Thyroid gland (tissue), 4 donors: ENCODE data around the gene WDFY4. TPM values are rescaled to one million over a fixed set of nuclear protein-coding genes. Genes with fewer than 3 reads are reported as not detected.

Experiments used
- DNase-seq, 2 donors: peaks; one replicate each; pipeline ENCODE4 v3.0.0-alpha.2; 2019
- H3K27ac ChIP-seq, 3 donors: fragments of 200-600 bp; sonication (generic); 1 replicate in 2 of 3; 2 replicates in 1 of 3; pipeline ENCODE4 v1.5.1; 2016 to 2019; ENCODE audit warnings: mild to moderate bottlenecking in 1 of 3, moderate library complexity in 1 of 3
- H3K27me3 ChIP-seq: fragments of 200-600 bp; sonication (generic); one replicate; pipeline ENCODE4 v1.5.1; 2019
- H3K36me3 ChIP-seq, 2 donors: fragments of 200-600 bp; sonication (generic); one replicate each; pipeline ENCODE4 v1.5.1; 2016 to 2019
- H3K4me1 ChIP-seq, 2 donors: fragments of 200-600 bp; sonication (generic); one replicate each; pipeline ENCODE4 v1.5.1; 2017 to 2019
- H3K4me3 ChIP-seq, 3 donors: fragments of 200-600 bp; sonication (generic); replicated peaks in 1 of 3; 1 replicate in 2 of 3; 2 replicates in 1 of 3; pipeline ENCODE4 v1.5.1; 2016; ENCODE audit warnings: mild to moderate bottlenecking in 1 of 3
- H3K9me3 ChIP-seq: fragments of 200-600 bp; sonication (generic); one replicate; pipeline ENCODE4 v1.5.1; 2017
- CTCF ChIP-seq, 6 experiments: fragments of 200-600 bp in 3 of 6; fragments of 450-650 bp in 3 of 6; sonication (generic) in 3 of 6; IDR thresholded peaks; one replicate each; pipeline ENCODE4 v1.5.1; 2016 to 2019; ENCODE audit warnings: antibody characterized with exemption in 6 of 6, mild to moderate bottlenecking in 2 of 6, inconsistent platforms in 1 of 6, moderate library complexity in 1 of 6
- POLR2A ChIP-seq, 2 donors: fragments of 450-650 bp; IDR thresholded peaks; one replicate each; pipeline ENCODE4 v1.6.1; 2017; ENCODE audit warnings: antibody characterized with exemption in 2 of 2, mild to moderate bottlenecking in 2 of 2, moderate library complexity in 1 of 2
- WGBS, 2 donors: methylation state at CpG; one replicate each; pipeline ENCODE4 v1.1.5; 2017; 5-methylcytosine and 5-hydroxymethylcytosine counted together
- intact Hi-C: fragments of 100-400 bp; cut with DNase I; formaldehyde crosslinking; loops from one replicate; pipeline ENCODE4 v1.15.1; 2023
- total RNA-seq, 4 donors: library from RNA; depleted of rRNA; stranded (reverse); fragments of >200 nt; gene quantifications; one replicate each; pipeline ENCODE4 v1.2.3, GENCODE V29; 2016

WDFY4 gene
- total RNA-seq, 4 donors from 2014 or later, result 1.0 to 3.5 (median 1.2) TPM

- no peaks in the 10 kb centered on the region for H3K4me1 ChIP-seq
- no peaks in the 10 kb centered on the region for H3K9me3 ChIP-seq
- no peak overlapping the region for H3K27ac ChIP-seq
- TF ChIP-seq POLR2A (IDR thresholded peaks at IDR 0.05), result no peak
- TF ChIP-seq CTCF (IDR thresholded peaks at IDR 0.05), result no peak
- no peak for DNase-seq
- H3K4me3 ChIP-seq, result no peak overlapping the region
- intact Hi-C loops, result no loop called here
- H3K27me3 ChIP-seq, result no peaks in the 10 kb centered on the region
- WGBS, 2 donors, result 33 to 48% methylated on average over 11 of the region's 11 CpGs
- H3K36me3 ChIP-seq, result no peaks in the 10 kb centered on the region
Observed at GRCh38 chr10:48890888-48891850, 206.5 kb downstream of the WDFY4 start.

DNA sequence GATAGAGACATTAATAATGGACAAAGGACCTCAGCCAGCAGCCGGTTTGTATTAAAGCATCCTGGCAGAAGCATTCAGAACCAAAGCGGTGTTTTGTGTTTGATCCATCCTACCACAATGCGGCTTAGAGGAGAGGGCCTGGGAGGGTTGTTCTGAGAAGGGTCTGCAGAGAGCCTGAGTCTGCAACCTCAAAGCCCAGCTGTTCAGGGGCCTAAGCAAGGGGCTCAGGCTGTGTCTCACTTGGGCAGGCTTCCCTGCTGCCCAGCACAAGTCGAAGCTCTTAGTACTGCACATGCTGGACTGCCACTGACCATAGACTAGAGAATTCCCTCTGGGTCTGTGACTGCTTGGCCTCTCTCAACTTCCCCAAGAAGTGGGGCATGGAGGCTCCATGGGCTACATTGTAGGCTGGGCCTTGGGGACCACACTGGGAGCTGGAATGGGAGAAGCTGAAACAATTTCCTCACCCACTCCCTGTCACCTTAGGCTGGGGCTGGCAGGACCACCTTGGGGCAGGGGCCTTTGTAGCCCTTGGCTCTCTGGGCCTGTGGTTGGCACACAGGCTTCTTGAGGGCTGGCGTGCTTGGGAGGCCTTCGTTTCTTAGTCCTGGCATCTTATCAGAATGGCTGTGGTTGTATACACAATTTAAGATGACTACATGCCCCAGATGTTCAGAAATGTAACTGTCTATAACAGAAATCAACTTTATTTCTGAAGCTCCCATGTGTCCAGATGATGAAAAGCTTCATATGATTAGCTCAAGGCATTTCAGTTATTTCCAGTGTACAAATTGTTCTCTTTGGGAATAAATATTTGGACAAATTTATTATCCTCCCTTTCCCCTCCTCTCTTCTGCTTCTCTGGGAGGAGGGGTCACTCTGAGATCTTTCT is 210.5 kb downstream of the WDFY4 start:
- intact Hi-C loops, result no loop called here
- H3K4me3 ChIP-seq, result no peak overlapping the region
- 89 to 92% methylated on average over 5 of the region's 6 CpGs for WGBS, 2 donors
- no peak for DNase-seq
- no peaks in the 10 kb centered on the region for H3K36me3 ChIP-seq
- H3K4me1 ChIP-seq, result no peaks in the 10 kb centered on the region
- H3K27me3 ChIP-seq, result no peaks in the 10 kb centered on the region
- no peak for TF ChIP-seq CTCF (IDR thresholded peaks at IDR 0.05)
- no peak for TF ChIP-seq POLR2A (IDR thresholded peaks at IDR 0.05)
- no peak overlapping the region for H3K27ac ChIP-seq
- H3K9me3 ChIP-seq, result no peaks in the 10 kb centered on the region

DNA sequence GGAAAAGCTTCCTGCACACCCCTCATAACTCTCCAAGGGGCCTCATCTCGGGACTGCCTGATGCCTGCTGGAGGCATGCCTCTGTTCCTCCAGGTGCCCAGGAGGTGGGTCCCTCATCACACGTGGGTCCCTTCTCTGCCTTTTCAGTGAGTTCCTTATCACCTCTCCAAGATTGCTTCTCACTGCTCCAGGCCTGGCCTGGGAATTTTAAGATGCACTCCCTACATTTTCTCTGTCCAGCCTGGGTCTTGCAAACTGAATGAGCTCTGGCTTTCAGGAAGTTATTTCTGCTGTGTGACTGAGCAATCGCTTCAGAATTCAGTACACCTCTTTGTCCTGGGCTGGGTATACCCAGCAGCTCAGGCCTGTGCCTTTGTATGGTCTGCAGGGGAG is 211.1 kb downstream of the WDFY4 start:
- no peak for TF ChIP-seq CTCF (IDR thresholded peaks at IDR 0.05)
- no peak for TF ChIP-seq POLR2A (IDR thresholded peaks at IDR 0.05)
- no peaks in the 10 kb centered on the region for H3K4me1 ChIP-seq
- intact Hi-C loops, result no loop called here
- DNase-seq, result no peak
- H3K27me3 ChIP-seq, result no peaks in the 10 kb centered on the region
- WGBS, 2 donors, result 73 to 82% methylated on average over 3 of the region's 3 CpGs
- H3K36me3 ChIP-seq, result no peaks in the 10 kb centered on the region
- H3K27ac ChIP-seq, result no peak overlapping the region
- H3K9me3 ChIP-seq, result no peaks in the 10 kb centered on the region
- no peak overlapping the region for H3K4me3 ChIP-seq

- intact Hi-C loops, result no loop called here
- TF ChIP-seq CTCF (IDR thresholded peaks at IDR 0.05) (no peak), POLR2A (IDR thresholded peaks at IDR 0.05) (no peak)
- Histone ChIP-seq H3K9me3 (no peaks in the 10 kb centered on the region), H3K27ac (no peak overlapping the region), H3K4me1 (no peaks in the 10 kb centered on the region), H3K4me3 (no peak overlapping the region), H3K27me3 (no peaks in the 10 kb centered on the region), H3K36me3 (no peaks in the 10 kb centered on the region)
- DNase-seq, result peak; percentile 13 to 20
- WGBS, 2 donors, result 69% methylated on average over 13 of the region's 13 CpGs
Observed at GRCh38 chr10:48896756-48897440, 212.2 kb downstream of the WDFY4 start.
